GM19238 (cell line): ENCODE data around the gene FAM237A.

Experiments
- DNase-seq: peaks from one replicate; pipeline ENCODE4 v3.0.0; 2011; ENCODE audit warnings: low spot score; ENCODE audit not compliant: insufficient read length

The FAM237A gene

DNA sequence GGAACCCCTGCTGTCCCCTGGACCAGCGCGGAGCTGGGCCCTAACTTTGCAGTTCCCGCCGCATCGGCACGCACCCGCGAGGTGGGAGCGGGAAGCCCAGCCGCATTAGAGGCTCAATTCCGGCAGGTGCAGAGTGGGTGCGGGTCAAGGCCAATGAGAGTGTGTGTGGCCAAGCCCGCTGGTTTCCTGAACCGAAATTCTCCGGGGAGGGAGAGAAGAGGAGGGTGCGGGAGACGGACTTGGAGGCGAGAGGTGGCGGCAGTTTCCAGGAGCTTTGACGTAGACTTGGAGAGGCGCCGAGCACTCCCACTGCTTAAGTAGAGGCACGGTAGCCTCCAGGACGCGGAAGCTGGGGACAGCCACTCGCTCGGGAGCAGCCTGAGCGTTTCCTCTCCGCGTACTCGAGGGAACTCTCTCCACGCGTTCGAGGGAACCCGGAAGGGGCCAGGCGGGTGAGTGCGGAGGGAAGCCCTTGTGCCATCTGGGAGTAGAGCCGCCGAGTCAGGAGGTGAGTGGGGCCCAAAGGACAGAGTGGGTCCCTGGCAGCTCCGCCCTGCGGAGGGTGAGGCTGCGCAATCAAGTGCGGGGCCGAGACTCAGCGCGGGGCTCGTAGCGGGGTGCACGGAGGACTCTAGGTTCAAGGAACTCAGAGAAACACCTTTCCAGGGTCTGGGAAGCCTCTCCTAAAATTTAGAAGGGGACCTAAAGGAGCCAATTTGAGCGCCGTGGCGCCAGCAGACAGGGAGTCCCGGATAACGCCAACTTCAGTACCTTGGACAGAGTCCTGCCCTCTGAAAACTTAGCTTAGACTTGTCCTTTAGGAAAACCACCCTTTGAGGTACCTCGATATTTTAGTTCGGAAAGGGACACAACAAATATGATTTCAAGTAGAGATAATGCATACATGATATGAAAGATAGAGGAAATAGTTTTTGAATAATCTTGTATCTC is at the start of gene FAM237A:
Gene FAM237A, plus strand, starts transcription at position 413 of the 951 bp plus-strand sequence. CDS start 1,750 bp downstream, outside the sequence.
- peak; percentile 10 for DNase-seq

DNA sequence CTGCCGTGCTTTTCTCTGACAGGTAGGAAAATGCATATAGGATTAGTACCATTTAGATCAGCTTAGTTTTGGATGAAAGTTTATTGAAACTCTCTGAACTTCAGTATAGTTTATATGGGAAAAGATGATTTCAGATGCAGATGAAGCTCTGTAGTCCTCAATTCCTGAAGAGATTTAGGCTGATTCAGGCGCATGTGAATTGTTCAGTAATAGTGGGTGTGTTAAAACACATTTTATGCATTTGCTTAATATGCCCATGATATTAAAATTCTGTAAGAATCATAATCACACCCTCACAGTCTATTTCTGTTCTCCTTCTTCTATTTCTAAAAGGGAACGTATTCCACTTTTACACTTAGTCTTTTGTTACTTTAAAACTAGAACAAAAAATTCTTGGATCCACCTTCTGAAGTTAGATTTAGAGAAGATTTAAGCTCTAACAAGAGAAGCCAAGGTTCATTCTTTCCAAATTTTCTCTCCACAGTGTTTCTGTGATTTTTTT is 44.5 kb upstream of the FAM237A start:
- DNase-seq = no peak

DNA sequence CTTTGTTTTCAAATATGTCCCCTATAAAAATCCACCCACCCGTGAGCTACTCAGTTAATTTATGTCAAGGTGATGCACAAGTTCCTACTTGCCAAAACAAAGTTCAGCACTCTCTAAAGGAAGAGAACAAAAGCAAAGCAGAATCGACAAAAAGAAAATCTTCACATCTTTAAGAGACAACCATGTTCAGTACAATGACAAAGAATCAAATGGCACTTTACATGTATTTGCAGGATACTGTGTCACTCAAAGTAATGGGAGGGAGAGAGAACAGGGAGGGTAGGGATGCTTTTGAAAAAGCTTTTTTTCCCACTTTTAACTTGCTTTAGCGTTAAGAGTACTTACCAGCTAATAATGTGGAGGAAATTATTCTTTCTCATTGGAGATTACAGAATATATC is 39.0 kb upstream of the FAM237A start:
- DNase-seq = no peak

DNA sequence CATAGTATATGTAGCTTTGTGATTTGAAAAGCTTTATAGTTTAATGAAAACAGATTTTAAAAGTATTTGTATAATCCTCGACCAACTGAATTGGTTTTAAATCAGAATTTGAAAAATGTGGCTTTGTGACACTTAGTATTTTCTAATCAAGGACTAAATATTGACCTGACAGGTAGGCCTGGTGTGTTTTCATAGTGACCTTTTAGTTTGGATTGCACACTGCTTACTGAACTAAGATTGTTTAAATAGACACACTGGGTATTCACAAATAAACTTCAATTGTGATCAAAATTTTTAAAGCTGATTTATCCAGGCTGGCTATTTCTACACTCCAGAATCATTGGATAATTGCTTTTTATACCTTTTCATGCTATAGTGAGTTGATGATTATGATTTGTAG is 31.8 kb upstream of the FAM237A start:
- DNase-seq = no peak

DNA sequence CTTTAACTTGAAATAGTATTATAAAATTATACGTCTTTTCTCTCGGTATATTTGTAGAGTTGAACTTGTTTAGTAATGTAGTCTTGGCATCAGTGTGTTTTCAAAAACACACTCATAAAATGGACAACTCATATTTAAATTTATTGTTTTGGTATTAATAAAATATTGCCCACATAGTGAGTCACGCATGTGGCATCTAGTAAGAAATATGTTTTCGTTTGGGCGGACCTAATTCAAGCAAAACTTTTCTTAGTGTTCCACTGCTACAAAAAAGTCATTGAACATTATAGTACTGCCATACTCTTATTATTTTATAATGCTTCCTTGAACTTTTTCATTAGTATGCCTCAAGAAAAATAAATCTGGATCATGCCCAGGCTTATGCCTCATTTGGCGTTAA is 31.1 kb upstream of the FAM237A start:
- no peak for DNase-seq

DNA sequence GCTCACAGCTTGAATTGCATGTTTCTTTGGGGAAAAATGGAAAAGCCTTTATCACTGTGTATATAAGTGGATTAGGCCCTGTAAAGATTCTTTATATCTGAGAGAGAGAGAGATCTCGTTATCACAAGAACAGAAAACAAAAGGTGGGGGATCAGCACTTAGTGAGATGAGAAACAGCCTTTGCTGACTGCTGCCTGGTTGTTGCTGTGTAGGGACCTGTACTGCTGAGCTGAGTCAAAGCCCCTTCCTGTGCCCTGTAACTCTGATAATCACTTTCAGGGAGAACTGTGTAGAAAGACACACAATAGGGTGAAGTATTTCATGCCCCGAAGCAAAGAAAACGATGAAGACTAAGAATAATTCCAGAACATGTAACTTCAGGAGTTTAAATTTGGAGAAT is 30.6 kb upstream of the FAM237A start:
- DNase-seq = no peak

DNA sequence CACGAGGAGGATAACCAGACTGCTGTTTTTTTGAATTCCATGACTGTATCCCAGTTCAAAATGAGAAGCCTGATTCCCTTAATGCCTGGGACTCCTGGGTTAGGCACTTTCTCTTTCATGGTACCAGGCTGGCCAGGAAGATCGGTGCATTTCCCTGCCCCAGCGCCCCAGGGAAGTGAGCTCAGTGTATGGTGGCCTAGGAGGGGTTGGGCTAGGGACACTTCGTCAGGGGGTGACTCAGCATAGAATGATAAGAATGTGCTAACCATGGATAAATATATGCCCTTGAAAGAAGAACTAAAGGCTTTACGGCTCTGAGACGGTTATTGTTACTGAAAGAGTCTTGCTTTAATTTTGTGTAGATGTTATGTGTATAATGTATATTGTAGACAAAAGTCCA is 27.5 kb upstream of the FAM237A start:
- DNase-seq = no peak

DNA sequence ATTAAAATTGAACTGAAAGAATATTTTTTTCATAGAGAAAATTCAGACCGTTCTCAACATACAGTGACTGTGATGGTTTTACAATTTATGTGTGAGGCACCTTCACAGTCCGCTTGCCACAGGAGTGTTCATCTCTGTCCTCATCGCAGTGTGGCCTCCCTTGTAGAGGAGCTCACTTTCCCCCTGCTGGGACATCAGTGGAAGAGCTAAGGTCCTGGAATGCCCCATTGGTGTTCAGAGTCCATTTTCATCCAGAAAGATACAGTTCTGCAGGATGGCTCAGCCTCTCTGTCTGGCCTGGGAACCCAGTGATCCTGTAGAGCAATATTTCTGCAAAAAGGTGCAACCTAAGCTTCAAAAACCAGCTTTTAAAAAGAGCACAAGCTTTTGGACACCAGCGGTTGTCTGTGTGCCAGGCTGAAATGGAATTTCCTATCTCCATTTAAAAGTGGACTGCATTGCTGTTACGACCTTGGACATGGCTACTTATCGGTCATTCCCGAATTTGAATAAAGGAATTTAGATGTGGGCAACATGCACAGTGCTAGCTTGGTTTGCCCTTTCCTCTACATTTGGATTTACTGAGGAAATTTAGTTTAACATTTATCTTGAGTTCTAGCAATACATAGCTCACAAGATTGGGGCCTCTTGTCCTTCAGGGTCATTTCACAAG is 26.7 kb upstream of the FAM237A start:
- DNase-seq = no peak

DNA sequence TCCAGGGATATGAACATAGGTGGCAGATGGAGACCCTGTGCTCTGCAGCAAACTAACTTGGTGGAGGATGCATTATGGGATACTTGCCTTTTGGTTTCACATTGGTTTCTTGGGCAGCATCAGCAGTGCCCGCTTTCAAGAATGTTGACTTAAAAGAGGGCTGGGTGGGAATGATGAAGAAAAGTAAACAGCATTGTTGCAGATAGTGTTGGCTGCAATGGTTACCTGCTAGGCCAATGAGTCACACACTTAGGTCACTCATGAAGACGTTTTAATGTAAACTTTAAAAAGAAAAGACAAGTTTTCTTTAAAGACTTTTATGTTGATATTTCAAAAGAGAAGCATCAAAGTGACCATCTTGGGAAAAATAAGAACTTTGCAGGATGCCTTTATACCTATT is 26.1 kb upstream of the FAM237A start:
- DNase-seq = no peak

DNA sequence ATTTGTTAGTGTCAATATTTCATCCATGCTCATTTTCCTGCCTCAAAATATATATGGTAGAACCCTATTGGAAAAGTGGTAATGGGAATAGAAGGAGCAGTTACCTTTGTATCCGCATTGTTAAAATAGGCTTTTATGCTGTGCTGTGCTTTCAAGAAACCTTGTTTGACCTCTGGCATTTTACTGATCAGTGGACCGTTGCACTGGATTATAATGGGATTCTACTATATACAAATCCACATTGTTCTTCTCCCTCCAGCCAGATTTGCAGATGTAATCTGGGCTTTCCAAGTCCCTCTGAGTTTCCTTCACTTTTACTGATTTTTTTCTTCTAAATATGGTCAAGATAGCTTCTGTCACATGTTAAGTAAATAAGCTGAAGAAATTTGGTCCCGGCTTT is 23.3 kb upstream of the FAM237A start:
- DNase-seq = no peak

DNA sequence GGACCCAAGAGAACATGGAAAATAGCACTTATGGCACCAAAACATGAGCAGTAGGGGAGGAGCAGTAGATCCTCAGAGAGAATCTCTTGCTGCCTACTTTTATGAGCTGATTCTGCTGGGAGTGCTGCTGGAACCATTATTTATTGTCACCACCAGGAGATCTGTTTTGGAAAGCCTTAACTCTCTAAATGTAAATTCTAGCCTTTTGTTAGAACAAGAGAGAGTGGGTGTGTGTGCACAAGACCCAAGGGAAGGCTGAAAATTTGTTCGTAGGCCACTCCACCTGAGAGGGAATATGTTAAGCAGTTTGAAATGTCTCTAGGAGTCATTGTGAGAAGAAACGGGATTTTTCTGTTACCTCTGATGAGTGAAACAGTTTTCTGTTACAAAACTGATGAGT is 16.2 kb upstream of the FAM237A start:
- DNase-seq = no peak

DNA sequence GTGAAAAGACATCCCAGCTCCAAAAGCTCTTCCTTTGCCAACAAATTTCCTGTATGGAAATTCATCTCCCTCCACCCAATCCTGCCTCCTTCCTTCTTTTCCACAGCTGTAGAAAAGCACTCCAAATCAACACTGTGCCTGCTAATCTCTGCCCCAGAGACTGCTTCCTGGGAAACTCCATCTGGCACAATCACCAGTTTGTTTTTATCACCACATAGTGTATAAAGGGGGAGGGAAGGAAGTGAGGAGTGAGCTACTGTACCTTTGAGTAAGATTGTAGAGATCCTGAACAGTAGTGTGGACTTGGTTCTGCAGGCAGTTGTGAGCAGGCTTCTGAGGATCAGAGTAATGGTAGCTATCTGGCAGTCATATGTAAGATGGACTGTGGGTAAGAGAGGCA is 14.7 kb upstream of the FAM237A start:
- DNase-seq = no peak

DNA sequence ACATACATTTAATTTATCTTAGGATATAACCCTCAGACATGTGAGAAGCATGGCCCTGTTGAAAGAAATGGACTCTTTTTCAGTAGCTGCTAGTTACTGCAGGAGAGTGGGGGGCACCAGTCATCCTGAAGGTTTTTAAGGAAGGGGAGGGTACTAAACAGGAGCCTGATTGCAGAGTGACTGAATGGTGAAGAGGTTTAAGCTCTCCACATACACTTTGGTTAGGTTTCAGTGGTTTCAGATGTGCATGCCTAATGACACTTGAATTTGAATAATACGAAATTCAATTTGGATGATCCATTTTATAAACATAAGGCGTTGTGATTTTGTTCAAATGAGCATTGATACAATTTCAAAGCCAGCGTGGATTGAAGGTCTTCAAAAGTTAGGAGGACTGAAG is 10.9 kb upstream of the FAM237A start:
- DNase-seq = no peak

DNA sequence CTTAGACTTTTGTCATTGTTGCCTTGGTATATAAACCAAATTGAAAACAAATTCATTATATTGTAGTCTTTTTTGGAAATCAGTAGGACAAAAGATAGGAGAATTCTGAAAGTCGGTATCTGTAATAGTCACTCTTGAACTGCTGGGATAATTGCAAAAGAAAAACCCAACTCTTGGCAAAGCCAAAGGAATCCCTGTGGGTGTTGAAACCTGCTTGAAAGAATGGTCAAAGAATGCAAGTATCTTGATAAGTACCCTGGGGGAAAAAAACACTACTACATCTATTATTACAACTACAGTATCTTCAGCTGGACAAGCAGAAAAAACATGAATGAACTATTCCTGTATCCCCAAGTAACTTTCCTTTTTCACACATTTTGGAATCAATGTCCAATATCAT is 7.3 kb upstream of the FAM237A start:
- no peak for DNase-seq

DNA sequence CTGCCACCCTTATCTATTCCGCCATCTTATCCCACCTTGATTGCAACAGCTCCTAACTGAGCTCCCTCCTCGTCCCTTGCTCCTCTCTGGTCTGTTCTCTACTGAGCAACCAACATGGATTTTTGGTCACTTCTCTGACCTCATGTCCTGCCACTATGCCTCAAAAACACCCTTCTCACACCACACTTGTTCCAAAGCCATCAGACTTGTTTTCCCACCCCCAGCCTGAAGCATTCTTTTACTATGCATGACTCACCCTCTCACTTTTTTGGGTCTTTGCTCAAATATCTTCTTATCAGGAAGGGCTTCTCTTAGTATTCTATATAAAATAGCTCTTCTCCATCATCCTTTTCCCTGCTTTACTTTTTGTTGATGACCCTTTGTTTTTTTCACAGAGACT is 2.7 kb upstream of the FAM237A start:
- DNase-seq = no peak

DNA sequence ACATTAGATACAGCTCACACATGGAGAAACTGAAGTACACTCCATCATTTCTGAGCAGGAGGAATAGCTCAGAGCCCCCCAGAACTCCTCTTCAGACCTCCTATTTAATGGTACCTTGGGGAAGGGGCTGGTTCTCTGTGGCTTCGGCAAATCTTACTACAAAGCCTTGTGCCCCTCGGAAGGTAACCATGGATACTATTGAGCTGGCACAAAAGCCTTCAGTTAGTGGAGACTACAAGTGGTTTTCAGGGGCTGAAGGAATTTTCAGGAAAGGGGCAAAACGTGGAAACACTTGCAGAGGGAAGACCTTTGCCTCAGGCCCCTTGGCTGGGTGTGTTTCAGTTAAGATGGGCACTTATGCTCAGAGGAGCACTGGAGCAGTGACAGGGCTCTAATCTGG is 1.1 kb upstream of the FAM237A start:
- DNase-seq = no peak

DNA sequence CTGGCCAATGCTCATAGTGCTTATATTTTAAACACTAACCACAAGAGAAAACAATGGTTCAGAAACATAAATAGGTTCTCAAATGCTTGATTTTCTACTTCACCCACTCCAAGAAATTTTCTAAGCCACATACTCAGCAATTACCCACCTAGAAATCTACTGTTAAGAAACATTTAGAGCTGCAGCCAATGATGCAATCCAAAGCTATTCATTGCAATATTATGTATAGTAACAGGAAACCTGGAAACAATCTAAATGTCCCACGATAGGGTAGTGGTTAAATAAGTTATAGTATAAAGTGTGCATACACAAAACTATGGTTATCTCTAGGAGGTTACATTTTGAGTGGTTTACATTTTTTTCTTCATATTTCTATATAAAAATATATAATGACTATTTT is 5.7 kb downstream of the FAM237A start:
- DNase-seq = no peak

DNA sequence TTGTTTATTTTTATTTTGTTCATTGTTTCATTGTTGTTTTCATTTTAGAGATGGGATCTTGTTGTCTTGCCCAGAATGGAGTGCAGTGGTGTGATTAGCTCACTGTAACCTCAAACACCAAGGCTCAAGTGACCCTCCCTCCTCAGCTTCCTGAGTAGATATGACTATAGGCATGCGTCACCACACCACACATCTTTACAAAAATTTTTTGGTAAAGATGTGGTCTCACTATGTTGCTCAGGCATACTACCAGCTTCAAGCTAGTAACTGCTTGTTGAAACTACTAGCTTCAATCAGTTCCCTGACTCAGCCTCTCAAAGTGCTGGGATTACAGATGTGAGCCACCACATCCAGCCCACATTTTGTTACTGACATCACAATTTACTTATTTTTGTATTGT is 14.8 kb downstream of the FAM237A start:
- DNase-seq = no peak

DNA sequence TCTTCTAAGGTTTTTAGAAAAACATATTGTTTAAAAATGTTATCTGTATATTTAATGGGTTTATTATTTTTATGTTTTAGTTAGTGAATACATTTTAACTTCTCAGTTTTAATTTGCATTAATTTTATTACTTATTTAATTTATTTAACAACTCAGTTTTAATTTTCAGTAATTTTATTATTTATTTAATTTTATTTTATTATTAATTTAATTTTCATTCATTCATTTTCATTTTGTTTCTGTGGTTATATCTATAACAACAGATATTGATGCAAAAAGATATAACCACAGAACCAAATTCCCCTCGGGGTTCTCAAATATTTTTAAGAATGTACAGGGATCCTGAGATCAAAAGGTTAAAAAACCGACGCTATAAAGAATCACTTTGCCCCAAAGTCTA is 23.0 kb downstream of the FAM237A start:
- no peak for DNase-seq

DNA sequence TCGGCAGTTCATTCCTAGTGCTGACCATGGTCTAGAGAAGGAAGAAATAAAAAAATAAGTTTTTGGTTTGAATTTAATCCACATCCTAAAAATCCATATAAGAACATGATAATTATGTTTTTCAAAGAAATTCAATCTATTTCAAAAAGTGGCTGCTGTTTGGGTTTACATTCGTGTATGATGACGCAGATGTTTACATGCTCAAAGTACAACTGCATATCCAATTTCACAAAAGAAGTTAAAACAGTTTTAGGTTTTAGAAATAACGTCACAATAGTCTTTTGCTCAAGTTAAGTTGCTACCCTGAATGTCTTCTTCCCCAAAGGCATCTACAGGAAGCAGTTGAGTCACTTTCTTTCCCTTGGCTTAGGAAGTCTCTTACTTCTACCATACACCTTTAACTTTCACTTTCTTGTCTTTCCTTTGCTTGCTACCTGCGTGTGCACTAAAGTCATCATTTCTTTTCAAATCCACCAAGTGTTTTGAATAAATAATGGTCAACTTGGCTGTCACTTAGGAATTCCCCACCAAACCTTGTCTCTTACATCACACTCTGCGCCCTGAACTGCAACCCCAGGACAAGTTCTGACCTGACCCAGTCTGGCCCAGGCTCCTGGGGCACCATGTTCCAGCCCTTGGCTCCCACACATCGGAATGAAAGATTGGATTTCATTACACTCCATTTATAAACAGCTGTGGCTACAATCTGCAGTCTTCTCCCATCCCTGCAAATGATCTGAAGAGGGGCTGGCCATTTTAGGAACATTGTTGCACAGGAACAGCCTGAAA is 28.4 kb downstream of the FAM237A start:
- no peak for DNase-seq

DNA sequence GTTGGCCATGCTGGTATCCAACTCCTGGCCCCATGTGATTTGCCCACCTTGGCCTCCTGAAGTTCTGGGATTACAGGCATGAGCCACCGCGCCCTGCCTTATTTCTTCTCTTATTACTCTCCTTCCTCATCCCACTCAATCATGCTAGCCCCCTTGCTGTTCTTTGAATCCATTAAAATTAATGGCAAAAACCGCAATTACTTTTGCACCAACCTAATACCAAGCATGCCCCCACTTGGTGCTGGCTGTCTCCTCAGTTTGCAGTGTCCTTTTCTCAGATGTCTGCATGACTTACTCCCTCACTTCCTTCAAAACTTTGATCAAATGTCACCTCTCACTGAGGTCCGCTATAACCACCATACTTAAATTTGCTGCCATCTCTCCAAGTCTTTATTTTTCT is 41.3 kb downstream of the FAM237A start:
- no peak for DNase-seq

DNA sequence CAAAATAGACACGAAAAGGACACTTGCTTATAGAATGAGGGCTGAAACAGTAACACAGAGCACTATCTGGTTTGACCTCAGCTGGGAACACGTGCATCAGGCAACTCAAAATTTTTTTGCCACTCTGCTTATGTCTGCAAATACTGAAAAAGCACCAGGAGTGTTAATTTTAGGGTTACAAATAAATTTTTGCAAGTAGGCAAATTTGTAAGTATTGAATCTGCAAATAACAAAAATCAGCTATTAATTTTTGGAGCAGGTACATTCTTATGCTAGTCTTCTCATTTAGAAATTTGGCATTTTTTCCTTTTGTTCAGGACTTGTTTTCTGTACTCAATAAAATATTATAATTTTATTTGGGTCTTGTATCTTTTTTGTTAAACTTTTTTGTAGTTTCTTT is 46.2 kb downstream of the FAM237A start:
- DNase-seq = no peak
